Mammary epithelial cell (primary cell): Measurements from ENCODE around the gene ALS2CL.

Experiments used
- CTCF ChIP-seq, 2 donors: IDR thresholded peaks in 1 of 2; conservative IDR thresholded peaks in 1 of 2; 2 replicates each; pipeline ENCODE4 v1.5.1; 2011 to 2012; ENCODE audit warnings: inconsistent platforms in 2 of 2, low read length in 2 of 2, mild to moderate bottlenecking in 2 of 2, control low read depth in 1 of 2, low read depth in 1 of 2; ENCODE audit not compliant: insufficient read depth in 1 of 2; ENCODE audit errors: extremely low read depth in 1 of 2
- EZH2 ChIP-seq: IDR thresholded peaks from 2 replicates; pipeline ENCODE4 v1.6.1; 2012; ENCODE audit warnings: low read length, inconsistent platforms, borderline replicate concordance

- no peak for TF ChIP-seq CTCF (conservative IDR thresholded peaks at IDR 0.05 in 1 of 2, IDR thresholded peaks at IDR 0.05 in 1 of 2; ENCODE audit: extremely low read depth in 1 of 2, insufficient read depth in 1 of 2, low read depth in 1 of 2, low read length in 2 of 2)
- no peak for TF ChIP-seq EZH2
Measured at GRCh38 chr3:46706771-46707582, 13.5 kb upstream of the ALS2CL start.
